ENCODE measurements around the gene SLC13A4.

DNA sequence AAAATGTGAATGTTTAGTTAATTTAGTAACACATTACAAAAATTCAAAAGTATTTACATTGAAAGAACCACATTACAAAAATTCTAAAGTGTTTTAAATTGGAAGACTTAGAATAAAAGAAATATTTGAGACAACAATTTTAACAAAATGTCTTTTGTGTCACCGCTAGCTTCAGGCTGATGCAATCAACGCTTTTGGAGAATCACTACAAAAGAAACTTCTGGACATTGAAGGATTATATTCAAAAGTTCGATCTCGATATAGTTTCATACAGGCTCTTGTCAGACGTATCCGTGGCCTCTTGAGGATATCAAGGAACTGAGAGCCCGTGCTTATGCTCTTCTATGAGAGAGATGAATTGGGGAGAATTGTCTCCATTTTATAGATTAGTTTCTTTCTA, 79.8 kb downstream of the SLC13A4 start:
- TF ChIP-seq, protein P1, sequence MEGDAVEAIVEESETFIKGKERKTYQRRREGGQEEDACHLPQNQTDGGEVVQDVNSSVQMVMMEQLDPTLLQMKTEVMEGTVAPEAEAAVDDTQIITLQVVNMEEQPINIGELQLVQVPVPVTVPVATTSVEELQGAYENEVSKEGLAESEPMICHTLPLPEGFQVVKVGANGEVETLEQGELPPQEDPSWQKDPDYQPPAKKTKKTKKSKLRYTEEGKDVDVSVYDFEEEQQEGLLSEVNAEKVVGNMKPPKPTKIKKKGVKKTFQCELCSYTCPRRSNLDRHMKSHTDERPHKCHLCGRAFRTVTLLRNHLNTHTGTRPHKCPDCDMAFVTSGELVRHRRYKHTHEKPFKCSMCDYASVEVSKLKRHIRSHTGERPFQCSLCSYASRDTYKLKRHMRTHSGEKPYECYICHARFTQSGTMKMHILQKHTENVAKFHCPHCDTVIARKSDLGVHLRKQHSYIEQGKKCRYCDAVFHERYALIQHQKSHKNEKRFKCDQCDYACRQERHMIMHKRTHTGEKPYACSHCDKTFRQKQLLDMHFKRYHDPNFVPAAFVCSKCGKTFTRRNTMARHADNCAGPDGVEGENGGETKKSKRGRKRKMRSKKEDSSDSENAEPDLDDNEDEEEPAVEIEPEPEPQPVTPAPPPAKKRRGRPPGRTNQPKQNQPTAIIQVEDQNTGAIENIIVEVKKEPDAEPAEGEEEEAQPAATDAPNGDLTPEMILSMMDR (IDR thresholded peaks at IDR 0.05; ENCODE audit: borderline replicate concordance, extremely low read depth, low read length, poor library complexity, severe bottlenecking): no peak
- no peak for TF ChIP-seq EZH2 (IDR thresholded peaks at IDR 0.05; ENCODE audit: borderline replicate concordance, low read depth, low read length, severe bottlenecking)

Data from DND-41 (cell line).